Measurements from ENCODE around the gene COBL. TPM values are rescaled to one million over a fixed set of nuclear protein-coding genes. Genes with fewer than 3 reads are reported as not detected.

Gene COBL
- total RNA-seq, 1 experiment from 2014 or later = 52.3 TPM

- no peak overlapping the region for H3K27ac Mint-ChIP-seq
- Histone ChIP-seq H2BK120ac (ENCODE audit: low read depth, low read length, poor library complexity, severe bottlenecking) (no peak overlapping the region), H3K14ac (ENCODE audit: insufficient read depth, low read length) (no peak overlapping the region), H2BK5ac (ENCODE audit: insufficient read length, low read length) (no peak overlapping the region), H3K9me3 (ENCODE audit: control insufficient read depth, low read depth, low read length) (no peaks in the 10 kb centered on the region), H3K23me2 (ENCODE audit: insufficient read length, low read depth, low read length, poor library complexity, severe bottlenecking) (no peaks in the 10 kb centered on the region), H3K27me3 (ENCODE audit: insufficient read depth, low read length) (no peaks in the 10 kb centered on the region), H4K8ac (replicated peaks; ENCODE audit: insufficient read length, low read depth, low read length) (no peak overlapping the region), H3K4ac (ENCODE audit: low read depth, low read length) (no peak overlapping the region), H2BK12ac (ENCODE audit: insufficient read length, low read depth, low read length) (no peak overlapping the region), H3K79me2 (ENCODE audit: insufficient read depth, low read length) (no peaks in the 10 kb centered on the region), H4K91ac (ENCODE audit: insufficient read length, low read depth, low read length) (no peak overlapping the region), H3K27ac (ENCODE audit: insufficient read length, low read depth, low read length) (no peak overlapping the region), H2BK15ac (ENCODE audit: low read depth, low read length) (no peak overlapping the region), H3K4me2 (ENCODE audit: insufficient read depth, insufficient read length, low read length) (no peak overlapping the region), H2BK20ac (ENCODE audit: low read depth, low read length, poor library complexity, severe bottlenecking) (no peak overlapping the region), H3K18ac (ENCODE audit: insufficient read length, low read depth, low read length) (no peak overlapping the region), H3K79me1 (ENCODE audit: insufficient read depth, low read depth, low read length, poor library complexity, severe bottlenecking) (no peaks in the 10 kb centered on the region), H2AK5ac (ENCODE audit: insufficient read length, low read length) (no peak overlapping the region), H3T11ph (ENCODE audit: low read length) (no peak overlapping the region), H2AFZ (ENCODE audit: low read length) (no peak overlapping the region), H4K20me1 (ENCODE audit: control insufficient read depth, insufficient read depth, insufficient read length) (peaks cover 5% of the 10 kb centered on the region), H3K56ac (ENCODE audit: insufficient read length, low read depth, low read length) (no peak overlapping the region), H4K5ac (ENCODE audit: insufficient read length, low read depth, low read length) (no peak overlapping the region), H3K4me1 (ENCODE audit: insufficient read depth, low read length) (peaks cover 5% of the 10 kb centered on the region; the same call in 1 of the 2 replicates), H3K9ac (ENCODE audit: extremely low read depth, insufficient read length, low read length) (no peak overlapping the region), H3K23ac (ENCODE audit: insufficient read length, low read depth, low read length) (no peak overlapping the region)
- no peaks in the 10 kb centered on the region for H3K36me3 Mint-ChIP-seq (ENCODE audit: insufficient read depth in 1 of 3, low read depth in 3 of 3)
- peaks cover 61 to 64% of the 10 kb centered on the region in 2 experiments for H3K4me1 Mint-ChIP-seq
- TF ChIP-seq, protein P1, sequence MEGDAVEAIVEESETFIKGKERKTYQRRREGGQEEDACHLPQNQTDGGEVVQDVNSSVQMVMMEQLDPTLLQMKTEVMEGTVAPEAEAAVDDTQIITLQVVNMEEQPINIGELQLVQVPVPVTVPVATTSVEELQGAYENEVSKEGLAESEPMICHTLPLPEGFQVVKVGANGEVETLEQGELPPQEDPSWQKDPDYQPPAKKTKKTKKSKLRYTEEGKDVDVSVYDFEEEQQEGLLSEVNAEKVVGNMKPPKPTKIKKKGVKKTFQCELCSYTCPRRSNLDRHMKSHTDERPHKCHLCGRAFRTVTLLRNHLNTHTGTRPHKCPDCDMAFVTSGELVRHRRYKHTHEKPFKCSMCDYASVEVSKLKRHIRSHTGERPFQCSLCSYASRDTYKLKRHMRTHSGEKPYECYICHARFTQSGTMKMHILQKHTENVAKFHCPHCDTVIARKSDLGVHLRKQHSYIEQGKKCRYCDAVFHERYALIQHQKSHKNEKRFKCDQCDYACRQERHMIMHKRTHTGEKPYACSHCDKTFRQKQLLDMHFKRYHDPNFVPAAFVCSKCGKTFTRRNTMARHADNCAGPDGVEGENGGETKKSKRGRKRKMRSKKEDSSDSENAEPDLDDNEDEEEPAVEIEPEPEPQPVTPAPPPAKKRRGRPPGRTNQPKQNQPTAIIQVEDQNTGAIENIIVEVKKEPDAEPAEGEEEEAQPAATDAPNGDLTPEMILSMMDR (conservative IDR thresholded peaks at IDR 0.05) = no peak
- no peak overlapping the region for H3K4me3 Mint-ChIP-seq
- no CpG with 5 or more reads among the region's 8 CpGs for WGBS (ENCODE audit: extremely low coverage, insufficient read length, low lambda C conversion rate)
- no peaks in the 10 kb centered on the region for H3K9me3 Mint-ChIP-seq
- no peaks in the 10 kb centered on the region for H3K27me3 Mint-ChIP-seq (ENCODE audit: low read depth)
- DNase-seq = no peak
These were observed 90.4 kb downstream of the COBL start for GRCh38 chr7:51226063-51226755.

All from H9 (cell line).